Spleen (tissue), 7 donors: ENCODE results near the gene USHBP1.

ENCODE experiments used
- CTCF ChIP-seq, 11 experiments: fragments of 200-600 bp in 7 of 11; fragments of 450-650 bp in 4 of 11; sonication (generic) in 4 of 11; IDR thresholded peaks in 8 of 11; conservative IDR thresholded peaks in 3 of 11; 1 replicate in 7 of 11; 2 replicates in 4 of 11; pipeline versions ENCODE4 v1.4.0 to v1.8.0; 2016 to 2021; ENCODE audit warnings: antibody characterized with exemption in 11 of 11, inconsistent platforms in 4 of 11, mild to moderate bottlenecking in 1 of 11
- POLR2A ChIP-seq, 3 donors: fragments of 450-650 bp; IDR thresholded peaks; one replicate each; pipeline ENCODE4 v1.5.1; 2017; ENCODE audit warnings: antibody characterized with exemption in 3 of 3, mild to moderate bottlenecking in 1 of 3
- POLR2AphosphoS5 ChIP-seq, 3 donors: sonication (generic); formaldehyde crosslinking; IDR thresholded peaks; one replicate each; pipeline ENCODE4 v1.5.1; 2017; ENCODE audit warnings: antibody characterized with exemption in 3 of 3
- donor health status: DM: no; HTN: no; CAD: no; lungs with moderate emphysema.
- donor health status: DM: no; HTN: no; CAD: no.
- donor health status: DM: no; HTN: no; CAD: no.

DNA sequence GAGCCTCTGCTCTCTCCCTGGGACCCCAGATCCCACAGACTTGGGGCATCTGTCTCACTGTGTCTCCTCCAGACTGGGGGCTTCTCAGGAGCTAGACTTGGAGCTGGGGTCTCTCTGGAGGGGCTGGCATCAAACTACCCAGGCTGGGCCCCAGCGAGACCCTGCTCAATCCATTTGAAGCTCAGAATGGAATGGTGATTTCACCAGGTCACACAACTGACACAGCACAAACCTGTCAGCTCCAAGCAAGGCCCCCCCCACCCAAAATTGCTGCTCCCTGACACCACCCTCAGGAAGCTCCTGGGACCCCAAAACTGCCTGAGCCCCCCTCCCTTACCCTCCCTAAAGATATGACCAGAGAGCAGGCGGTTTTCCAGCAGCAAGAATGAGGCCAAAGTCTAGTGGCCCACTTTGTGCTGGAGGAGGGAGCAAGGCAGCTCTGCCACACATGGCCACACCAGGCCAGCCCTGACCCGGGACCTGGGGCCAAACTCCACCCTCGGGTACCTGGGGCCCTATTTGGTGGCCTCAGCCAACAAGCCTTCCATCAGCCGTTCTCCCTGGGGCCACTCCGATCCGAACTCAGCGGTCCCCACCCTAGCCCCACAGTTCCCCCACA lies 21.2 kb downstream of the USHBP1 start:
- TF ChIP-seq CTCF (IDR thresholded peaks at IDR 0.05 in 8 of 11, conservative IDR thresholded peaks at IDR 0.05 in 3 of 11): no peak
- no peak for TF ChIP-seq POLR2A (IDR thresholded peaks at IDR 0.05)
- TF ChIP-seq POLR2AphosphoS5 (IDR thresholded peaks at IDR 0.05): no peak
